HFF-Myc (cell line): ENCODE measurements around the gene NDE1.

Experiments used
- DNase-seq: peaks from one replicate; pipeline ENCODE4 v3.0.0-alpha.2; 2011; ENCODE audit warnings: low read depth; ENCODE audit errors: extremely low read depth
- H3K4me3 ChIP-seq: replicated peaks from 2 replicates; pipeline ENCODE4 v1.5.1; 2011; ENCODE audit warnings: low read depth, mild to moderate bottlenecking, control low read depth, low read length
- CTCF ChIP-seq: IDR thresholded peaks from 2 replicates; pipeline ENCODE4 v1.5.1; 2012; ENCODE audit warnings: mild to moderate bottlenecking, low read depth, low read length, control low read depth; ENCODE audit errors: missing control alignments

Gene NDE1

GRCh38 chr16:15771694-15772093 lies 121.6 kb downstream of the NDE1 start:
- TF ChIP-seq CTCF = no peak
- no peak overlapping the region for H3K4me3 ChIP-seq
- no peak for DNase-seq

GRCh38 chr16:15772579-15773293 lies 122.7 kb downstream of the NDE1 start:
- no peak overlapping the region for H3K4me3 ChIP-seq
- DNase-seq = no peak
- no peak for TF ChIP-seq CTCF

- no peak for TF ChIP-seq CTCF
- DNase-seq = no peak
- H3K4me3 ChIP-seq = no peak overlapping the region
These were observed 123.9 kb downstream of the NDE1 start for GRCh38 chr16:15773968-15774367.

- no peak overlapping the region for H3K4me3 ChIP-seq
- no peak for DNase-seq
- TF ChIP-seq CTCF = no peak
These were observed 125.2 kb downstream of the NDE1 start for GRCh38 chr16:15775209-15775608.

GRCh38 chr16:15775663-15776304 lies 125.7 kb downstream of the NDE1 start:
- DNase-seq = no peak
- TF ChIP-seq CTCF = no peak
- no peak overlapping the region for H3K4me3 ChIP-seq
